CD4-positive, alpha-beta T cell treated with Interleukin-15 for 4 hours (primary cell): ENCODE results near the gene MYH11.
"Not testable (repeated sequence)": the region's sequence is repeated elsewhere in the genome, so short reads cannot be mapped to it uniquely, and the experiment has no call there.

Experiments used
- DNase-seq: peaks from one replicate; pipeline ENCODE4 v3.0.0-alpha.2; 2020; ENCODE audit warnings: low spot score

Gene MYH11

DNA sequence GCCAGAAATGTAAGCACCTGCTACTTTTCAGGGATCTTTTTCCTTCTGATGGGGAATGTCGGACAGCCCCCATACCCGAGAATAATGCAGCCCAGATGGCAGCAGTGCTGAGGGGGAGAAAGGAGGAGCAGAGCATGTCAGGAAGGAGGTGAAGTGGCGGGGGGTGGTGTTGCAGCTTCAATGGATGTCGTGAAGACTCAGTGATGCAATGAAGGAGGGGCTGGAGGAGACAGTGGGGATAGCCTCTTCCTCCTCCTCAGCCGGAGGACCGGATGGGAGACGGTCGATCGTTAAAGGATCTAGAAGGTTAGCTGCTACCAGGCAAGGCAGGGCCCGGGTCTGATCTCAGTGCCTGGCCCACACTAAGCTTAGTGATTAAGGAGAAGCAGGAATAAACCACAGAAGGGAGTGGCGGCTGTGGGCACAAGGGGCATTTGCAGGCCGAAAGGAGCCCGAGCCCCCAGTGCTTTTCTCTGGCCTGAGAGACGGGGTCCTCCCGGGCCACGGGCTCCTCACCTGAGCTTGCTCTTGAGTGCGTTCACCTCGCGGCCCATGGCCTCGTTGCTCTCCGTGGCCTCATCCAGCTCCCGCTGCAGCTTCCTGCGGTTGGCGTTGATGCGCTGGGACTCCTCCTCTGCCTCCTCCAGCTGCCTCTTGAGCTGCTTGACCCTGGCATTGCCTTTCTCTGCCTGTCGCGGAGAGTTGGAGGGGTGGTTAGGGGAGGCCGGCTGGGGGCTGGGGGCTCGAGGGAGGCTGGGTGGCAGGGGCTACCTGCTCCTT, 142.2 kb downstream of the MYH11 start:
- no peak for DNase-seq

DNA sequence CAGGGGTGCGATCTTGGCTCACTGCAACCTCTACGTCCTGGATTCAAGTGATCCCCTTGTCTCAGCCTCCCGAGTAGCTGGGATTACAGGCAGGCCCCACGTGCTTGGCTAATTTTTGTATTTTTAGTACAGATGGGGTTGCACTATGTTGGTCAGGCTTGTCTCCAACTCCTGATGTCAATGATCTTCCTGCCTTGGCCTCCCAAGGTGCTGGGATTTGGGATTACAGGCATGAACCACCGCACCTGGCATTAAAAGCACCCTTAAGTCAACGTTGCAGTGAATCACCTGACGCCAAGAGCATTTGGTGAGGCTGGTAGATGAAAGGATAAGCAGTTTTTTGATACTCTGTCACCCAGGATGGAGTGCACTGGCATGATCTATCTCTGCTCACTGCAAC, 147.8 kb downstream of the MYH11 start:
- no peak for DNase-seq

DNA sequence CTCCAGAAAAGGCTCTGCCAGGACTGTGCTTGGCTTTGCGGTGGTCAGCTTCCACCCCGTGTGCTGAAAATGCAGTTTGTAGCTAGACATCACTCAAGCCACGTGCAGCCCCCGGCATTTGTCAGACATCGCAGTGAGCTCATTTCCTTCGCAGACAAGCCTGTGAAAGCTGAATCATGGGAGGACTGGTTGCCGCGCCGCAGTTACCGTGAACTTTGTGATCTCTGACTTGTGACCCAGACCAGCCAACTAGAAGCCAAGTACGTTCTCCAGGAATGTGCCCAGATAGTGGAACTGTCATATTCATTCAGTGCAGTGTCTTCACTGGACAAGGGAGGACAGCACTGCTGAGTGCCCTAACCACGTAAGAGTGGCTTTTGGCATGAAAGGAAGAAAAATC, 148.7 kb downstream of the MYH11 start:
- DNase-seq, result no peak

DNA sequence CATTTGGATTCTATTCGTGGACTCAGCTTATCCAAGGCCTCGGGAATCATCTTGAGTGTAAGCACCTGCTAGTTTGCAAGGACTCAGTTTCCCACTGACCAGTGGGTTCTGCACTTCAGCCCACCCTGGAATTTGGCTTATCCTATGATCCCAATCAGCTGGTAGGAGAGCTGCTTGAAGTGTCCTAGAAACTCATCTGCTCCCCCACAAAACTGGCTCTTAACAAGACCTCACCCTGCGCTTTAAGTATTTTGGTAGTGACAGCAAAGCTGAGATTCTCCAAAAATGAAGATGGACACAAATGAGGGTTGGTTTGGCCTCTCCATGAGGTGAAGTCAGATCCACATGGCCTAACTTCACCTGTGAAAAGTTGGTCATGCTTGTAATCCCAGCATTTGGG, 149.5 kb downstream of the MYH11 start:
- no peak for DNase-seq

DNA sequence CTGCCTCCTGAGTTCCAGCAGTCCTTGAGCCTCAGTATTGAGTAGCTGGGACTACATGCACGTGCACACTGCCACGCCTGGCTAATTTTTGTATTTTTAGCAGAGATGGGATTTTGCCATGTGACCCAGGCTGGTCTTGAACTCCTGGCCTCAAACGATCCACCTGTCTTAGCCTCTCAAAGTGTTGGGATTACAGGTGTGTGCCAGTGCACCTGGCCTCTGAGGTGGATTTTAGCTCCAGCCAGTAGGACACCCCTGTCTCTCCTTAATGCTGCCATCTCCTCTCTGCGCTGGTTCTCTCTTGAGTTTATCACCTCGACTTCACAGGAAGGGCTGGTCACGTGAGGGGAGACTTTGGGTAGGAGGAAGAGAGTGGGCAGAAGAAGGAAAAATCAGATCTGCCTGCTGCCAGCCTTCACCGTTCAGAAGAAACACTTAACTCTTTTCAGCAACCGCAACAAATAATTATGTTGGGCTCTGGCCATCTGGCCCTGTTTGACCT, 151.7 kb downstream of the MYH11 start:
- DNase-seq, result no peak

DNA sequence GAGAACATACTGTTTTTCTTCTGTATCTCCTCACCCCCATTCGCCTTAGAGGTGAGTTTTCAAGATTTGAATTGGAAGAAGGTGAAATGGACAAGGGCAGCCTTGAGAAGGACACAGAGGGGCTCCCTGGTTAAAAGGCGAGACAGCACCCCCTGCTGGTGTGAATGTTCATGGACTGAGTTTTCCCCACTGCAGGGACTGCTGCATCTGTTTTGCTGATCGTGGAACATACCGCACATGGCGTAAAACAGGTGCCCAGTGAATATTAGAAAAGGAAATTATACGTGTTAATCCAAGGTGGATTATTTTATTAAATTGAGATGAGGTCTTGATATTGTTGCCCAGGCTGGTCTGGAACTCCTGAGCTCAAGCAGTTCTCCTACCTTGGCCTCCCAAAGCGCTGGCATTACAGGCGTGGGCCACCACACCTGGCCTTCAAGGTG, 152.3 kb downstream of the MYH11 start:
- peak; percentile 71 for DNase-seq

DNA sequence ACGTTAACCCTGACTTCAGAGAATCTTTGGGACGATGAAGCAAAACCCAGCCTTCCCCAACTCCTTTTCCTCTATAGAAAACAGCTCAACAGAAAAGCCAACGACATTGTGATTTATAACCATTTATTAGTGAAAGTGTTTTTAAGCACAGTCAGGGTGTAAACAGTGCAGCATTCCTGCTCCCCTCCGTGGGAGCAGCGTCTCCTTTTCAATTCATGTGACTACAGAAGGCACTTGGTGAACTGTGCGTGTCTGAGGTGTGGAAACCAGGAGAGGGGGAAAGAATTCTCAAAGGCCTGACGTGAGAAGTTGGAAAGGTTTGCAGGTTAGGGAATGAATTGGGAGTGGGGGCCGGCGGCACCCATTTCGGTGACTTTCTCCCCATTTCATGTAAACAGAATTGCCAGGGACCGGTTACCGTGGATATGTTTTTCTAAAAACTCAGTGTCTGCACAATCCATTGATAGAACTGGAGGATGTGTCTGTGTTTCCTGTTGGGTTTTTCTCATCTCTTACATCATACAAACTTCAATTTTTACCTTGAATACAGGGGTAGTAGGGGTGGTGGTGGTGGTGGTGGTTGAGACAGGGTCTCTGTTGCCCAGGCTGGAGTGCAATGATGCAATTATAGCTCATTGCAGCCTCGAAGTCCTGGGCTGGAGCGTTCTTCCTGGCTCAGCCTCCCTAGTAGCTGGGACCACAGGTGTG, 153.6 kb downstream of the MYH11 start:
- DNase-seq, result no peak

DNA sequence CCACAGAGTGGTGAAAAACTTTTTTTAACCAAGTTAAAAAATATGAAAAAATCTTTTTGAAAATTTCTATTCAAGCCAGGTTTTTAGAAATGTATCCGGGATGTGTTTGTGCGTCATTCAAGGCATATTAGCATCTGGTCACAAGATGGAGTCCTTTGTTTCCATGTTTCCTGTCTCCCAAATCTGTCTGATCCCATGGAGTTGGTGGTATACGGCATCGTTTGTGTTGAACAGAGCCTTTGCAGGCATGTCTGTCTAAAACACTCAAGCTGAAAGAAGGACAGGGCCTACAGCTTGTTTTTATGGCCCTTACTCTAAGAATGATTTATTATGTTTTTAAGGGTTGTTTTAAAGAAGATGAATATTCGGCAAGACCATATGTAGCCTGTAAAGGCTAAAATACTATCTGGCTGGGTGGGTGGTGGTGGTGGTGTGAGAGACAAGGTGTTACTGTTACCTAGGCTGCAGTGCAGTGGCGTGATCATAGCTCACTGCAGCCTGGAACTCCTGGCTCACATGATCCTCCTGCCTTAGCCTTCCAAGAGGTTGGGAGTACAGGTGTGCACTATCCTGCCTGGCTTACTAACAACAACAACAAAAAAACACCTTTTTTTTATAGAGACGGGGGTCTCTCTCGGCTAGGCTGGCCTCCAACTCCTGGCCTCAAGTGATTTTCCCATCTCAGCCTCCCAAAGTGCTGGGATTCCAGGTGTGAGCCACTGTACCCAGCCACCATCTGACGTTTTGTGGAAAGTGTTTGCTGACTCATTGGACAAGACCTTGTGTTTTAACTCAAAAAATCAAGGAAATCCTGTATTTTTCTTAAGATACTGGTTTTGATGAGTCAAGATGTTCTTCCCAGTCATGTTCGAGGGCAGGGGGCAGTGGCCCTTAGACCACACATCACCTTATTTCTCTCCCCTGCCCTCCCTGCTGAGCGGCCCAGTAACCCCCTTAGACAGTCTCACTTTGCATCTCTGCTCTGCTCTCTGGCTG, 154.6 kb downstream of the MYH11 start:
- no peak for DNase-seq

DNA sequence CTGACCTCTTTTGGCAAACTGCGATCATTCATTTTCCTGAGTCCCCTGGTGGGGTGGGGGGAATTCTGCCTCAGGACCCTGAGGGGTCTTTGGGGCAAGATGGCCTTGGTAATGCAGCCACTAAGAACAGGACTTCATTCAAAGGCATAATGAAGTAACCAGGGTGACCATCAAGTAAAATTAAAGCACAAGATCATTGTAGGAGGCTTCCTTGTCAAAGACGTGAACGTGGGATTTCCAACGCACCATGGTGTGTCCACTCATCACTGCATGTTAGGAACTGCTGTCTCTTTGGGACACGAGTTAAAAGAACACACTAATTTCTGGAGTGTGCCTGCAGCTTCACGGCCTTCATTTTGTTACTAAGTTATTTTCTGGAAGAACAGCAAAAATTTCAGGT, 155.5 kb downstream of the MYH11 start:
- no peak for DNase-seq

DNA sequence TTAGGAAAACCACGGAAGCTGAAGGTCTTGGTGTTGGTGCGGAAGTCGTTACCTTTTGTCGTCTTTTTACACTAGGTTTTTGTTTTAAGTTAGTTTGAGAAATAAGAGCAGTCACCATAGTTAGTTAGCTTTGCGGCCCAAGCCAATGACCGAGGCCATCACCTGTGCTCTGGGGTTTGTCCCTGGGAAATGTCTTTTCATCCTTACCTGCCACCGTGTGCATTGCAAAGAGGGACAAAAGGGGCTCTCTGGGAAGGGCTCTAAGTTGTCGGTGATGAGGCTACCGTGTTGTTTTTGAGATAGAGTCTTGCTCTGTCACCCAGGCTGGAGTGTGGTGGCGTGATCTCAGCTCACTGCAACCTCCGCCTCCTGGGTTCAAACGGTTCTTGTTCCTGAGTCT, 157.0 kb downstream of the MYH11 start:
- DNase-seq, result no peak

DNA sequence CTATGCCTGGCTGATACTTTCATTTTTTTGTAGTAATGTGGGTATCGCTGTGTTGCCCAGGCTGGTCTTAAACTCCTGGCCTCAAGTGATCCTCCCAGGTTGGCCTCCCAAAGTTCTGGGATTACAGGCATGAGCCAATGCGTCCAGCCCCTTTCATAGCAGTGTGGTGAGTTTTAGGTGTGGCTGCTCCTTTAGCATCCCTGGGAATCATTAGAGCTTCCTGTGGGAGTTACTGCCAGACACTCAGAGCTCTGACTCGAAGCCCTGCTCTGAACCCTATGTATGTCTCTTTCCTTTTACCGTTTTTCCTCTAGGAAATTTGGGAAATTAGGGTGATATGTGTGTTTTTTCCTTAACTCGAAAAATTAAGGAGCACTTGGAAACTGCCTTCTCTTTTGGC, 162.3 kb downstream of the MYH11 start:
- no peak for DNase-seq

DNA sequence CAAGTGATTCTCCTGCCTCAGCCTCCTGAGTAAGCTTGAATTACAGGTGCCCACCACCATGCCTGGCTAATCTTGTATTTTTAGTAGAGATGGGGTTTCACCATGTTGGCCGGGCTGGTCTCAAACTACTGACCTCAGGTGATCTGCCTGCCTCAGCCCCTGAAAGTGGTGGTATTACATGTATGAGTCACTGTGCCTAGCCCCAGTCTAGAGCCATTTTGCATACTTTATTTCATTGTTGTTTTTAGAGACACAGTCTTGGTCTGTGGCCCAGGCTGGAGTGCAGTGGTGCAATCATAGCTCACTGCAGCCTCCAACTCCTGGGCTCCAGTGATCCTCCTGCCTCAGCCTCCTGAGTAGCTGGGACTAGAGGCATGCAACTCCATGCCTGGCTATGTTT, 164.3 kb downstream of the MYH11 start:
- not testable (repeated sequence) for DNase-seq

DNA sequence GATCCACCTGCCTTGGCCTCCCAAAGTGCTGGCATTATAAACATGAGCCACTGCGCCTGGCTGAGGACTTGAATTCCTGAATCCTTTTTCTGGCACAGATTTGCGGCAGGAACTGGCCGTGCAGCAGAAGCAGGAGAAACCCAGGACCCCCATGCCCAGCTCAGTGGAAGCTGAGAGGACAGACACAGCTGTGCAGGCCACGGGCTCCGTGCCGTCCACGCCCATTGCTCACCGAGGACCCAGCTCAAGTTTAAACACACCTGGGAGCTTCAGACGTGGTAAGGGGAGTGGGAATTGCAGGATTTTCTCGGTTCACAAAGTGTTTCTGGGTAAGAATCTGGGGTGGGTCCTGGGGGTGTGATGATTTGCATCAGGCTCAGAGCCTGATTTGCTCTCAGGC, 165.8 kb downstream of the MYH11 start:
- no peak for DNase-seq

DNA sequence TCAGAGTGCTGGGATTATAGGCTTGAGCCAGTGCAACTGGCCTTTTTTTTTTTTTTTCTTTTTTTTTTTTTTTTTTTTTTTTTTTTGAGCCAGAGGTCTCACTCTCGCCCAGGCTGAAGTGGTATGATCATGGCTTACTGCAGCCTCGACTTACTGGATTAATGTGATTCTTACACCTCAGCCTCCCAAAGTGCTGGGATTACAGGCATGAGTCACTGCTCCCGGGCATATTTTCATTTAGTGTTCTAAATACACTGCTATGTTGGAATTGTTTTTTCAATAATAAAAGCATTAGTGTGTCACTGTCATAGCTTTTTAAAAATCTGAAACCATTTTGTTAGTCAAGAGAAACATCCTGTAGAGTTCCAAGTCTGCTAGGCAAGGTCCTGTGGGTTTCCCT, 166.5 kb downstream of the MYH11 start:
- DNase-seq, result no peak

DNA sequence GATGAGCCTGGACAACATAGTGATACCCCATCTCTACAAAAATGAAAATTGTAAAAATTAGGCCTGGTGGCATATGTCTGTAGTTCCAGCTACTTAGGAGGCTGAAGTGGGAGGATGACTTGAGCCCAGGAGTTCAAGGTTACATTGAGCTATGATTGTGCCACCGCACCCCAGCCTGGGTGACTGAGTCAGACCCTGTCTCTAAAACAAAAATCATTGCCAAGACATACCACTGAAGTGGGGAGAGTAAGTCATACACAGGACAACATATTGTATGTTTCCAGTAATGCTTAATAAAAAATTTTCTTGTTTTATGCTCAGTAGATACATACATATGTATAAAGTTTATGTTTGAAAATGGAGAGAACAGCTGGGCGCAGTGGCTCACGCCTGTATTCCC, 167.5 kb downstream of the MYH11 start:
- no peak for DNase-seq

DNA sequence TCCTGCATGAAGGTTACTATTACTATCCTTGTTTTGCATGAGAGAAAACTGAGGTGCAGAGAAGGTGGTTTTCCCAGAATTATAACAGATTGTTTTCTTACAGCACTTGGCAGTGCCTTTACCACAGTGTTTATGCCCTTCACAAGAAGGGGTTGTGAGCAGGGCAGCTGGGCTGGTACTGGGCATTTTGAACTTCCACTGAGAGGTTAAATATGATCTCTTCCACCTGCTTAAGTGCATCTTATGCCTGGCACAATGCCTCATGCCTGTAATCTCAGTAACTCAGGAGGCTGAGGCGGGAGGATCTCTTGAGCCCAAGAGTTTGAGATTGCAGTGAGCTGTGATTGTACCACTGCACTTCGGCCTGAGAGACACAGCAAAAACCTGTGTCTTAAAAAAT, 170.5 kb downstream of the MYH11 start:
- DNase-seq, result no peak

DNA sequence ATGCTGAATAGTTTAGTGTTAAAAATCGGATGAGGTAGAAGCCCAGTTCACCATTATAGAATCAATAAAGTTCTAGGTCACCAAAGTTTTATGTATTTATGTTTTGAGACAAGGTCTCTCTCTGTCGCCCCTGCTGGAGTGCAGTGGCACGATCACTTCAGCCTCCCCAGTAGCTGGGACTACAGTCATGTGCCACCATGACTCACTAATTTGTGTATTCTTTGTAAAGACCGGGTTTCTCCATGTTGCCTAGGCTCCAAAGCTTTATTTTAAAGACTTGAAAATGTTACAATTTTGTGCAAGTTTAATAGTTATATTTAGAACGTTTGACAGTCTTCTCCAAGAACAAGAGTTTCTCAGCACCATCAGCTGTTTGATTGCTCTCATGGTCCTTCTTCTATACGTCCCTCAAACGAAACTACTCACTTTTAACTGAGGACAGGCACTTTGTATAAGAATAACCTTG, 174.7 kb downstream of the MYH11 start:
- peak; percentile 48 for DNase-seq

DNA sequence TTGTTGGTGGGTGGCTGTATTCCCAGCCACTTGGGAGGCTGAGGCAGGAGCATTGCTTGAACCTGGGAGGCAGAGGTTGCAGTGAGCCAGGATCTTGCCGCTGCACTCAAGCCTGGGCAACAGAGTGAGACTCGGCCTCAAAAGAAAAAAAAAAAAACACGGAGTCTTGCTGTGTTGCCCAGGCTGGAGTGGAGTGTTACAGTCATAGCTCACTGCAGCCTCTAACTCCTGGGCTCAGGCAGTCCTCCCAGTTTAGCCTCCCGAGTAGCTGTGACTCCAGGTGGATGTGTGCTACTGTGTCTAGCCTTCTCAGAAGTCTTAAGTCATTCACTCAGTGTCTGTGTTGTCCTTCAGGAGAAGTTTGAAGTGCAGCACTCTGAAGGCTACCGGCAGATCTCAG, 179.4 kb downstream of the MYH11 start:
- no peak for DNase-seq

DNA sequence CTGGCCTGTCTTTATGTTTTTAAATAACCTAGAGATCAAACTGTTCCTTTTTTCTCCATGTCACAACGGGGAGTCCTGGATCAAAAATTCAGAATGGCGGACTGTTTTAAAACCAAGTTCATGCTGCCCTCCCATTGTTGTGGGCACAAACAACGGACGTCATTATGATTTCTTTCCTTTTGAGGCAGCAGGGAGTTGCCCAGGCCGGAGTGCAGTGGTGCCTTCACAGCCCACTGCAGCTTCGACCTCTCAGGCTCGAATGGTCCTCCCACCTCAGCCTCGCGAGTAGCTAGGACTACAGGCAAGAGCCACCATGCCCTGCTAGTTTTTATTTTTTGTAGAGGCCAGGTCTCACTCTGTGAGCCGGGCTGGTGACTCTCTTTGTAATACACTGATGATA, 180.3 kb downstream of the MYH11 start:
- no peak for DNase-seq

DNA sequence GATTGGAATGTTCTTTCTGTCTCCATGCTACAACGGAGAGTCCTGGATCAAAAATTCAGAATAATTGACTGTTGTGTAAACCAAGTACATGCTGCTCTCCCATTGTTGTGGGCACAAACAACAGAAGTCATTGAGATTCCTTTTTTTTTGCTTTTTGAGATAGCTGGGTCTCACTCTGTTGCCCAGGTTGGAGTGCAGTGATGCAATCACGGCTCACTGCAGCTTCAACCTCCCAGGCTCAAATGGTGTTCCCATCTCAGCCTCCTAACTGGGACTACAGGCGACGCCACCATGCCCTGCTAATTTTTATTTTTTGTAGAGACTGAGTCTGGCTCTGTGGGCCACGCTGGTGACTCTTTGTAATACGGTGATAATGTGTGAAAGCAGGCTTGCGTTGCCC, 182.3 kb downstream of the MYH11 start:
- DNase-seq, result no peak

DNA sequence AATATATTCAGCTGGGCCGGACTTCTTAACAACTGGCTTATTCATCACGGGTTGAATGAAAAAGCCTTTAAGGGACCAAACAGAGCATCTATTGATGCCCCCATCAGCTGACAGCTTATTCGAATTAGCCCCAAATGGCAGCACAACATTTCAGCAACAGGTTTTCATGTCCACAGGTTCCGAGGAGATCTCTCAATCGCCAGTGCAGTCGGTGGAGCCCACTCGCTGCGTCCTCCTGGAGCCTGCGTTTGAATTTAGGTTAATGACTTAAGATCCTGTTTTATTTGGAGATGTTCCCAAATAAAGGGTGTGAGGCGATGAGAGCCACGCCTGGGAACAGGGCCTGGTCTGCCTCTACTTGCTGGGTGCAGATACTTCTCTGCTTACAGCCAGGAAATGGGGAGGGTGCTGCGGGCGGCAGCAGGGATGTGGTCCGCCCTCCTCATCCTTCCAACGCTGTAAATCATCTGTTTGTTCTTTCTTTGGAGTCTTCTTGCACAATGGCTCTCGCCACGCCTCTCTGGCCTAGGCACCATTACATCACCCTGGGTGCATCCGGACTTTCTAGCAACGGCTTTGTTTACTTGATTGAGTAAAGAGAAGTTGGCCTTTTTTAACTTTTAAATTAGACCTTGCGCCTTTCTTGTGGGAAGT, 184.2 kb downstream of the MYH11 start:
- DNase-seq, result peak; percentile 81

DNA sequence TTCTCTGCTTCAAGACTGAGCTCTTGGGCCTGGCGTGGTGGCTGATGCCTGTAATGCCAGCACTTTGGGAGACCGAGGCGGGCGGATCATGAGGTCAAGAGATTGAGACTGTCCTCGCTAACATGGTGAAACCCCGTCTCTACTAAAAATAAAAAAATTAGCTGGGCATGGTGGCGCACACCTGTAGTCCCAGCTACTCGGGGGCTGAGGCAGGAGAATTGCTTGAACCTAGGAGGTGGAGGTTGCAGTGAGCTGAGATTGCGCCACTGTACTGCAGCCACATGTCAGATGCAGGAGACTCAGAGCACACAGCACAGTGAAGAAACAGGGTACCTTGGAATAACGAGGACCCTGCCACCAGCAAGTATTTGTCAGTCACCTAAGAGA, 184.7 kb downstream of the MYH11 start:
- not testable (repeated sequence) for DNase-seq
